ENCODE results near the gene NTRK3. TPM values are rescaled to one million over a fixed set of nuclear protein-coding genes. Genes with fewer than 3 reads are reported as not detected.

Gene NTRK3
- total RNA-seq, 3 donors from 2014 or later (not counting 1 experiment from before 2014, with no cell fraction given) = not detected

GRCh38 chr15:88077296-88078020 is 179.1 kb downstream of the NTRK3 start:
- Histone ChIP-seq H3K4me3 (ENCODE audit: low read length) (no peak overlapping the region), H3K27ac (ENCODE audit: low read length) (no peak overlapping the region), H3K9me3 (ENCODE audit: control insufficient read depth, insufficient read depth, low read length) (no peaks in the 10 kb centered on the region), H3K4me1 (ENCODE audit: control insufficient read depth, insufficient read depth, low read length) (no peaks in the 10 kb centered on the region), H3K27me3 (ENCODE audit: control insufficient read depth, insufficient read depth, low read length) (no peaks in the 10 kb centered on the region), H3K36me3 (ENCODE audit: control insufficient read depth, insufficient read depth, low read length) (no peaks in the 10 kb centered on the region)
- Mint-ChIP-seq H3K27ac (no peak overlapping the region), H3K4me1 (no peaks in the 10 kb centered on the region), H3K4me3 (no peak overlapping the region), H3K27me3 (ENCODE audit: low read depth in 2 of 2) (no peaks in the 10 kb centered on the region), H3K36me3 (no peaks in the 10 kb centered on the region), H3K9me3 (no peaks in the 10 kb centered on the region)
- 75% methylated on average over 12 of the region's 12 CpGs for WGBS (ENCODE audit: insufficient coverage)
- TF ChIP-seq CTCF (IDR thresholded peaks at IDR 0.05) = no peak
- ATAC-seq = no peak
- no peak for DNase-seq
- intact Hi-C loops (cut with micrococcal nuclease) = no loop called here

GRCh38 chr15:88076328-88076727 is 180.2 kb downstream of the NTRK3 start:
- ATAC-seq (no peak), DNase-seq (no peak)
- 64% methylated on average over 1 of the region's 1 CpG for WGBS (ENCODE audit: insufficient coverage)
- H3K36me3 Mint-ChIP-seq = no peaks in the 10 kb centered on the region
- no peaks in the 10 kb centered on the region for H3K4me1 Mint-ChIP-seq
- intact Hi-C loops (cut with micrococcal nuclease) = no loop called here
- H3K36me3 ChIP-seq (ENCODE audit: control insufficient read depth, insufficient read depth, low read length) = no peaks in the 10 kb centered on the region
- no peaks in the 10 kb centered on the region for H3K27me3 Mint-ChIP-seq (ENCODE audit: low read depth in 2 of 2)
- no peaks in the 10 kb centered on the region for H3K27me3 ChIP-seq (ENCODE audit: control insufficient read depth, insufficient read depth, low read length)
- no peak overlapping the region for H3K4me3 Mint-ChIP-seq
- H3K27ac Mint-ChIP-seq = no peak overlapping the region
- no peaks in the 10 kb centered on the region for H3K4me1 ChIP-seq (ENCODE audit: control insufficient read depth, insufficient read depth, low read length)
- H3K9me3 ChIP-seq (ENCODE audit: control insufficient read depth, insufficient read depth, low read length) = no peaks in the 10 kb centered on the region
- no peak overlapping the region for H3K4me3 ChIP-seq (ENCODE audit: low read length)
- H3K27ac ChIP-seq (ENCODE audit: low read length) = no peak overlapping the region
- H3K9me3 Mint-ChIP-seq = no peaks in the 10 kb centered on the region
- no peak for TF ChIP-seq CTCF (IDR thresholded peaks at IDR 0.05)

- Mint-ChIP-seq H3K4me3 (no peak overlapping the region), H3K27me3 (ENCODE audit: low read depth in 2 of 2) (no peaks in the 10 kb centered on the region), H3K4me1 (no peaks in the 10 kb centered on the region), H3K27ac (no peak overlapping the region), H3K36me3 (no peaks in the 10 kb centered on the region), H3K9me3 (no peaks in the 10 kb centered on the region)
- Histone ChIP-seq H3K9me3 (ENCODE audit: control insufficient read depth, insufficient read depth, low read length) (no peaks in the 10 kb centered on the region), H3K36me3 (ENCODE audit: control insufficient read depth, insufficient read depth, low read length) (no peaks in the 10 kb centered on the region), H3K27me3 (ENCODE audit: control insufficient read depth, insufficient read depth, low read length) (no peaks in the 10 kb centered on the region), H3K27ac (ENCODE audit: low read length) (no peak overlapping the region), H3K4me3 (ENCODE audit: low read length) (no peak overlapping the region), H3K4me1 (ENCODE audit: control insufficient read depth, insufficient read depth, low read length) (no peaks in the 10 kb centered on the region)
- WGBS (ENCODE audit: insufficient coverage) = 80% methylated on average over 6 of the region's 6 CpGs
- intact Hi-C loops (cut with micrococcal nuclease) = no loop called here
- no peak for DNase-seq
- no peak for ATAC-seq
- TF ChIP-seq CTCF (IDR thresholded peaks at IDR 0.05) = no peak
Measured at GRCh38 chr15:88075102-88075501, 181.4 kb downstream of the NTRK3 start.

GRCh38 chr15:88074386-88074785 is 182.2 kb downstream of the NTRK3 start:
- H3K36me3 ChIP-seq (ENCODE audit: control insufficient read depth, insufficient read depth, low read length) = no peaks in the 10 kb centered on the region
- TF ChIP-seq CTCF (IDR thresholded peaks at IDR 0.05) = no peak

More at GRCh38 chr15:88074386-88074785, 182.2 kb downstream of the NTRK3 start:
- Mint-ChIP-seq H3K9me3 (no peaks in the 10 kb centered on the region), H3K27ac (no peak overlapping the region), H3K4me1 (no peaks in the 10 kb centered on the region), H3K4me3 (no peak overlapping the region), H3K27me3 (ENCODE audit: low read depth in 2 of 2) (no peaks in the 10 kb centered on the region), H3K36me3 (no peaks in the 10 kb centered on the region)
- Histone ChIP-seq H3K4me1 (ENCODE audit: control insufficient read depth, insufficient read depth, low read length) (no peaks in the 10 kb centered on the region), H3K27me3 (ENCODE audit: control insufficient read depth, insufficient read depth, low read length) (no peaks in the 10 kb centered on the region), H3K27ac (ENCODE audit: low read length) (no peak overlapping the region), H3K9me3 (ENCODE audit: control insufficient read depth, insufficient read depth, low read length) (no peaks in the 10 kb centered on the region), H3K4me3 (ENCODE audit: low read length) (no peak overlapping the region)
- intact Hi-C loops (cut with micrococcal nuclease) = no loop called here
- WGBS (ENCODE audit: insufficient coverage) = 87% methylated on average over 5 of the region's 5 CpGs
- DNase-seq (no peak), ATAC-seq (no peak)
